Endodermal cell (in vitro differentiated cells): ENCODE results near the gene PRPF19. TPM values are rescaled to one million over a fixed set of nuclear protein-coding genes. Genes with fewer than 3 reads are reported as not detected.

Experiments used
- DNase-seq: peaks from one replicate; pipeline ENCODE4 v3.0.0-alpha.2; 2017
- H3K27ac ChIP-seq: 2 replicates; pipeline ENCODE4 v1.5.1; 2013; ENCODE audit warnings: mild to moderate bottlenecking, low read depth, low read length, moderate library complexity
- H3K27me3 ChIP-seq: 2 replicates; pipeline ENCODE4 v1.6.1; 2013; ENCODE audit warnings: mild to moderate bottlenecking, low read length, moderate library complexity; ENCODE audit not compliant: insufficient read depth, control insufficient read depth, poor library complexity, severe bottlenecking
- H3K36me3 ChIP-seq: 2 replicates; pipeline ENCODE4 v1.7.0; 2013; ENCODE audit warnings: mild to moderate bottlenecking, low read length, moderate library complexity; ENCODE audit not compliant: control insufficient read depth, insufficient read depth
- H3K4me1 ChIP-seq: one replicate; pipeline ENCODE4 v1.7.0; 2013; ENCODE audit warnings: low read length; ENCODE audit not compliant: control insufficient read depth, insufficient read depth
- H3K4me3 ChIP-seq: 2 replicates; pipeline ENCODE4 v1.5.1; 2013; ENCODE audit warnings: mild to moderate bottlenecking, low read length, moderate library complexity
- H3K9ac ChIP-seq: 2 replicates; pipeline ENCODE4 v1.6.1; 2013; ENCODE audit warnings: mild to moderate bottlenecking, low read length, moderate library complexity; ENCODE audit not compliant: poor library complexity, severe bottlenecking; ENCODE audit errors: extremely low read depth
- H3K9me3 ChIP-seq: 2 replicates; pipeline ENCODE4 v1.6.1; 2013; ENCODE audit warnings: mild to moderate bottlenecking, low read length, moderate library complexity; ENCODE audit not compliant: control insufficient read depth
- H3K27ac Mint-ChIP-seq: 2 replicates; pipeline ENCODE4 v1.8.0; 2020; ENCODE audit warnings: mixed read lengths
- H3K27me3 Mint-ChIP-seq: 2 replicates; pipeline ENCODE4 v1.8.0; 2021; ENCODE audit warnings: mild to moderate bottlenecking, mixed read lengths; ENCODE audit not compliant: insufficient read depth
- H3K36me3 Mint-ChIP-seq: 2 replicates; pipeline ENCODE4 v1.8.0; 2020; ENCODE audit warnings: low read depth, mixed read lengths
- H3K4me1 Mint-ChIP-seq: 2 replicates; pipeline ENCODE4 v1.8.0; 2020; ENCODE audit warnings: mixed read lengths
- H3K4me3 Mint-ChIP-seq: 2 replicates; pipeline ENCODE4 v1.8.0; 2020; ENCODE audit warnings: mild to moderate bottlenecking, moderate library complexity, mixed read lengths
- H3K9me3 Mint-ChIP-seq: 2 replicates; pipeline ENCODE4 v1.8.0; 2020; ENCODE audit warnings: mild to moderate bottlenecking, mixed read lengths
- CTCF ChIP-seq: fragments of 200-600 bp; sonication (generic); conservative IDR thresholded peaks from 2 replicates; pipeline ENCODE4 v1.5.0; 2021; ENCODE audit warnings: antibody characterized with exemption, mild to moderate bottlenecking
- whole genome bisulfite sequencing, 2 experiments: methylation state at CpG; one replicate each; pipeline versions ENCODE4 v1.1.5 to v1.1.7; 2013; ENCODE audit warnings: missing lambda C conversion rate in 2 of 2, mixed read lengths in 1 of 2; ENCODE audit not compliant: insufficient coverage in 1 of 2, insufficient read length in 1 of 2; 5-methylcytosine and 5-hydroxymethylcytosine counted together
- total RNA-seq, 2 donors: library from RNA; stranded (reverse); fragmentation: NEBNext Ultra II Directional in 1 of 2; extraction: Animal tissue kit (Norgen Biotek cat#: 25700) in 1 of 2; gene quantifications; 2 replicates in 1 of 2; 3 replicates in 1 of 2; pipeline ENCODE4 v1.2.1, GENCODE V29; 2021

The PRPF19 gene
- total RNA-seq, 2 donors from 2014 or later, result 106 to 109 TPM

- no peaks in the 10 kb centered on the region for H3K9me3 Mint-ChIP-seq
- no peak for TF ChIP-seq CTCF
- WGBS, 2 experiments, result 93 to 100% methylated on average over 6 to 11 of the region's 11 CpGs
Measured at GRCh38 chr11:60921259-60921658, 14.9 kb upstream of the PRPF19 start.

DNA sequence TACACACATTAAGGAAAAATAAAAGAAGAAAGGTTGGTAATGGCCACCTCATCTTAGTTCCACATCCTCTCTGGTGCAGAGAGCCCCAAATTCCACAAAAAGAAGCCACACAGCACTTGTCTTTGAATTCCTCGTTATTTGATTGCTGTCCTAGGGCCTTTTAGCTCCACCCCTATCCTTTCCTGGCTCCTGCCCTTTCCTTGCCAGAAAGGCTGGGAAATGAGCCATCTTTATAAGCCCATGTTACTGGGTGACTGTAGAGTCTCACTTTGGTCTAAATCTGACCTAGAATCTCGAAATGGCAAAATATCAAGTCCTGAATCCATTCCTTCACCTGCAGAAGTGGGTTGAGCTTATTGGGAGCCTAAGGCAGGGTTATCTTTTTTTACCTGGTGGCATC, 13.6 kb upstream of the PRPF19 start:
- no peak overlapping the region for H3K9ac ChIP-seq
- Mint-ChIP-seq H3K4me3 (no peak overlapping the region), H3K27ac (no peak overlapping the region), H3K36me3 (peaks cover 35% of the 10 kb centered on the region), H3K4me1 (peaks cover 41% of the 10 kb centered on the region), H3K27me3 (peaks cover 3% of the 10 kb centered on the region), H3K9me3 (no peaks in the 10 kb centered on the region)
- no peak overlapping the region for H3K4me3 ChIP-seq
- peaks cover 33% of the 10 kb centered on the region for H3K36me3 ChIP-seq
- TF ChIP-seq CTCF, result no peak
- H3K27ac ChIP-seq, result no peak overlapping the region
- peaks cover 20% of the 10 kb centered on the region for H3K4me1 ChIP-seq
- no peaks in the 10 kb centered on the region for H3K9me3 ChIP-seq
- H3K27me3 ChIP-seq, result no peaks in the 10 kb centered on the region
- DNase-seq, result no peak
- 90 to 91% methylated on average over 1 to 2 of the region's 2 CpGs for WGBS, 2 experiments

More at GRCh38 chr11:60921259-60921658, 14.9 kb upstream of the PRPF19 start:
- no peak overlapping the region for H3K4me3 Mint-ChIP-seq
- no peak overlapping the region for H3K9ac ChIP-seq
- no peaks in the 10 kb centered on the region for H3K27me3 ChIP-seq
- peaks cover 33% of the 10 kb centered on the region for H3K36me3 ChIP-seq
- peaks cover 37% of the 10 kb centered on the region for H3K36me3 Mint-ChIP-seq
- DNase-seq, result no peak
- H3K9me3 ChIP-seq, result no peaks in the 10 kb centered on the region
- H3K27ac Mint-ChIP-seq, result no peak overlapping the region
- no peak overlapping the region for H3K27ac ChIP-seq
- H3K4me3 ChIP-seq, result no peak overlapping the region
- H3K27me3 Mint-ChIP-seq, result peaks cover 10% of the 10 kb centered on the region
- peaks cover 16% of the 10 kb centered on the region for H3K4me1 ChIP-seq
- H3K4me1 Mint-ChIP-seq, result peaks cover 43% of the 10 kb centered on the region

DNA sequence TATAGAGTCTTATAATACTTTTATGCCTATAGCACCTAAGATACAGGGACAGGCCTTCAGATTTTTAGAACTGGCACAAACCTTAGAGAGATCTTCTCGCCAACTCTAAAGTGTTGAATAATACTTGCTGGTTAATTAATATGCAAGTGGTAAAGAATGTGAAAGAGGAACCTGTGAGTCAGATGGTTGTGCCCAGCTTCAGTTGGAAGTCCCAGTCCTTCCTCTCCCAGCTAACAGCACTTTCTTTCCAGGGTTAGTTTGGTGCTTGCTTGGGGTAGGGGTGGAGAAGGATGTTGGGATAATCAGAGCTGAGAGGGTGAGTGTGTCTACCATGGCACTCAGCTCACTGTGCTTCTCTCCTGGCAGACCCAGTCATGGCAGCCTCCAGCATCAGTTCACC, 12.9 kb upstream of the PRPF19 start:
- no peaks in the 10 kb centered on the region for H3K27me3 ChIP-seq
- H3K4me1 ChIP-seq, result peaks cover 20% of the 10 kb centered on the region
- Mint-ChIP-seq H3K4me3 (no peak overlapping the region), H3K4me1 (peaks cover 43% of the 10 kb centered on the region), H3K27me3 (peaks cover 6% of the 10 kb centered on the region), H3K27ac (no peak overlapping the region), H3K9me3 (no peaks in the 10 kb centered on the region), H3K36me3 (peaks cover 35% of the 10 kb centered on the region)
- WGBS, 2 experiments, result 96% methylated on average over 1 of the region's 1 CpG; no CpG with 5 or more reads in 1 of the 2 experiments
- H3K27ac ChIP-seq, result no peak overlapping the region
- no peak for TF ChIP-seq CTCF
- peaks cover 33% of the 10 kb centered on the region for H3K36me3 ChIP-seq
- no peak for DNase-seq
- H3K9me3 ChIP-seq, result no peaks in the 10 kb centered on the region
- H3K9ac ChIP-seq, result no peak overlapping the region
- peak overlapping the region; percentile 11 for H3K4me3 ChIP-seq
